Activated CD4-positive, CD25-positive, alpha-beta regulatory T cell treated with anti-CD3 and anti-CD28 coated beads, Interleukin-2, amount 50 U/mL, for 24 hours (primary cell): ENCODE measurements around the gene IFRD2.
A peak's percentile ranks its signal among the peaks of the same experiment; 100 is the strongest.
"Not testable (repeated sequence)": the region's sequence is repeated elsewhere in the genome, so short reads cannot be mapped to it uniquely, and the experiment has no call there.

Experiments used
- ATAC-seq, 2 donors: fragments of 150-1000 bp; cut with Tn5 transposase; one replicate each; pipeline ENCODE4 v1.10.0; 2021; ENCODE audit warnings: mild to moderate bottlenecking in 1 of 2, moderate library complexity in 1 of 2

Gene IFRD2

GRCh38 chr3:50279255-50280016, 12.8 kb downstream of the IFRD2 start:
- ATAC-seq = no peak

- peak in 1 of 2 donors; percentile 7 for ATAC-seq
These were observed 13.4 kb downstream of the IFRD2 start, which contains the start of gene LSMEM2 for GRCh38 chr3:50278880-50279224. Gene LSMEM2 (plus strand): TSS chr3:50279087. CDS start chr3:50279114, 27 bp downstream.

DNA sequence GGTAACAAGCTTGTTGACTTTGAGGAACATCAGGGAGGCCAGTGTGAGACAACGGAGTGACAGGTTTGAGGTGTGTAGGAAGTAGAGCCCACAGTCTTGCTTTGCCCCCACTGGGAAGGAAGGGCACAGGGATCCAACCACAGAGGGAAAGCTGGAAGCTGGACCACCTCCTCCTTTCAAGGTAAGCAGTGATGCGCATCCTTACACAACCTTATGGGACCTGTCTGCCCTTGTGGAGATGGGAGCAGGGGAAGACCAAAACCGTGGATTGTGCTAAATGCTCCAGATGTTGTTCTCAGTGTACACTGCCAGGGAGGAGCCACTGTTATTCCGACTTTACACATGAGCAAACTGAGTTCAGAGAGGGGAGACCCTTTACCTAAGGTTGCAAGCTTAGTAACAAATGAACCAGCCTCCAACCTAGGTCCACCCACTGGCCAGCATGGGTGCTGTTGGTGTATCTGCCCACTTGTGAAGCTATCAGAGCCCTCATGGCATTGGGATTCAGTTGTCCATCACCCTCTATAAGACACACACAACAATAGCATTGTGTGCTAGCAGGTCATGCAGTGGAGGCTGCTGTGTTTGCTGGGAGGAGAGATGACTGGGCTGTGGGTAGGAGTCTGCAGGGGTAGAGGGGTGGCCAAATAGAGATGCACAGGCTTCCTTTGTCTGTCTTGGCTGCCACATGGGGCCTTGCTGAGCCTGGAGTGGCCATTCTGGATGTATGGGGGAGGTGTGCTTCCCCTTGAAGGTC, 13.9 kb downstream of the IFRD2 start:
- ATAC-seq = peak in 1 of 2 donors; percentile 19

GRCh38 chr3:50276762-50277101, 15.5 kb downstream of the IFRD2 start:
- no peak for ATAC-seq

DNA sequence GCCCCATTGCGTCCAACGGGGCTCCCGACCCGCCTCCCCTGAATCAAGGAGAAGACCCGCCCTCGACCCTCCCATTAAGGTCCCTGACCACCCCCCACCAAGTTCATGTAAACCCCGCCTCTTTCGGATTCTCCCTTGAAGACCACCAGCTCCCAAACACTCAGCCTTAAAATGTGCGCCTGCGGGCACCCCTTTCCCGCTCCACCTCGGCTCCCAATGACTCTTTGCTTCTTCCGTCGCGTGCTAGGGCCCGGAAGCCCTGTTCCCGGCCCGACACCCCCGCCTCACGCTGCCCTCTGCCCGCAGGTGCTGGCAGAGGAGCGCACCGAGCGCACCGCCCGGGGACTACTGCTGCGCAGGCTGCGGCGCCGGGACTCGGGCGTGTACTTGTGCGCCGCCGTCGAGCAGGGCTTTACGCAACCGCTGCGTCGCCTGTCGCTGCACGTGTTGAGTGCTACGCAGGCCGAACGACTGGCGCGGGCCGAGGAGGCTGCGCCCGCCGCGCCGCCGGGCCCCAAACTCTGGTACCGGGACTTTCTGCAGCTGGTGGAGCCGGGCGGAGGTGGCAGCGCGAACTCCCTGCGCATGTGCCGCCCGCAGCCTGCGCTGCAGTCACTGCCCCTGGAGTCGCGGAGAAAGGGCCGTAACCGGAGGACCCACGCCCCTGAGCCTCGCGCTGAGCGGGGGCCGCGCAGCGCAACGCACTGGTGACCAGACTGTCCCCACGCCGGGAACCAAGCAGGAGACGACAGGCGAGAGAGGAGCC, 16.1 kb downstream of the IFRD2 start:
- ATAC-seq = no peak

DNA sequence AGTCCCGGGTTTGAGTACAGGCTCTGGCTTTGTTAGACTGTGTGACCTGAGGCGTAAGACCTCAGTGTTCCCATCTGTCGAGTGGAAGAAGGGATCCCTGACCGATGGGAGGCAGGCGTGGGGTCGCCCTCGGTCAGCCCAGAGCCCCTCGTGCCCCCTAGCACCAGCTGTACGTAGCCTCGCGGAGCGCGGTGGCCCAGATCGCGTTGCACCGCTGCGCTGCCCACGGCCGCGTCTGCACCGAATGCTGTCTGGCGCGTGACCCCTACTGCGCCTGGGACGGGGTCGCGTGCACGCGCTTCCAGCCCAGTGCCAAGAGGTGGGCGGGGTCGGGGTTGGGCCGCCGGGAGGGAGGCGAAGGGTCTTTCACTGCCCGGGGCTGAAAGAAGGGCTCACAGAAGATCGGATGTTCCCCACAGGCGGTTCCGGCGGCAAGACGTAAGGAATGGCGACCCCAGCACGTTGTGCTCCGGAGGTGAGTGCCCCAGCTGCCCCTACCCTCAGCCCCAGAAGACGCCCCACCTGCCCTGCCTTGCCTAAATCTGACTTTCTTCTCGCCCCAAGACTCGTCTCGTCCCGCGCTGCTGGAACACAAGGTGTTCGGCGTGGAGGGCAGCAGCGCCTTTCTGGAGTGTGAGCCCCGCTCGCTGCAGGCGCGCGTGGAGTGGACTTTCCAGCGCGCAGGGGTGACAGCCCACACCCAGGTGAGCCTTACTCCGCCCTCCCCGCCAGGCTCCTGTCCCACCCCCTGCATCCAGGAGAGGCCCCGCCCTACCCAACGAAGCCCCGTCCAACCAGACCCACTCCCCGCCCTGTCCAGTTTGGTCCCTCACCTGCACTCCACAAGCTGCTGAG, 16.9 kb downstream of the IFRD2 start:
- ATAC-seq = no peak

- peak in 1 of 2 donors; percentile 22 for ATAC-seq
These were observed 17.7 kb downstream of the IFRD2 start for GRCh38 chr3:50274371-50275104.

GRCh38 chr3:50273689-50274065, 18.6 kb downstream of the IFRD2 start:
- ATAC-seq = no peak

GRCh38 chr3:50272911-50273688, 19.1 kb downstream of the IFRD2 start:
- peak; percentile 94 to 96 for ATAC-seq

- ATAC-seq = not testable (repeated sequence)
These were observed 19.7 kb downstream of the IFRD2 start for GRCh38 chr3:50272538-50272910.

- ATAC-seq = no peak
These were observed 20.8 kb downstream of the IFRD2 start for GRCh38 chr3:50271314-50271936.

DNA sequence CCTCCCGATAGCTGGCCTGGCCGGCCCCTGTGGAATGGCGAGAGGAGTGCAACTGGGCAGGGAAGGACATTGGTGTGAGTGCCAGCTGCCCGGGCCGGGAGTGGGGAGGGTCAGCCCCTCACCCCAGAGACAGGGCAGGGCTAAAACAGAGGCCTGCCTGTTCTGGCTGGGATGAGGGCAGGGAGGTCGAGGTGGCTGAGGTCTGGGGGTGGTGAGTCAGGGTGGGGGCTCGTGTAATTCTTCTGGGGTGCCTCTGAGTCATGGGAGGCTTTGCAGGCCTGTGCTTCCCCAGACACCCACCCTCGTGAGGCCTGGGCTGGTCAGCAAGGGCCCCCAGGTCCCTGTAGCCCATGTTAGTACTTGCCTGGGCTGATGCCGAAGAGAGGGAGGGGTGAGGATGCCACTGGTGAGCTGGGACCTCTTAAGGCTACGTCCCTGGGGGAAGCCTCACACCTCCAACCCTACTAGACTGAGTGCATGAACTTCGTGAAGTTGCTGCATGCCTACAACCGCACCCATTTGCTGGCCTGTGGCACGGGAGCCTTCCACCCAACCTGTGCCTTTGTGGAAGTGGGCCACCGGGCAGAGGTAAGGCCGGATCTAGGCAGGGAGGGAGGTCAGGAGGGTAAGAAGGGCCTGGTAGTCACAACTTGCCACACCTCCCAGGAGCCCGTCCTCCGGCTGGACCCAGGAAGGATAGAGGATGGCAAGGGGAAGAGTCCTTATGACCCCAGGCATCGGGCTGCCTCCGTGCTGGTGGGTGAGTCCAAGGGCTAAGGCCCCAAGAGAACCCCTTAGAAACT, 21.6 kb downstream of the IFRD2 start:
- no peak for ATAC-seq

- ATAC-seq = no peak
These were observed 22.2 kb downstream of the IFRD2 start for GRCh38 chr3:50269977-50270413.

DNA sequence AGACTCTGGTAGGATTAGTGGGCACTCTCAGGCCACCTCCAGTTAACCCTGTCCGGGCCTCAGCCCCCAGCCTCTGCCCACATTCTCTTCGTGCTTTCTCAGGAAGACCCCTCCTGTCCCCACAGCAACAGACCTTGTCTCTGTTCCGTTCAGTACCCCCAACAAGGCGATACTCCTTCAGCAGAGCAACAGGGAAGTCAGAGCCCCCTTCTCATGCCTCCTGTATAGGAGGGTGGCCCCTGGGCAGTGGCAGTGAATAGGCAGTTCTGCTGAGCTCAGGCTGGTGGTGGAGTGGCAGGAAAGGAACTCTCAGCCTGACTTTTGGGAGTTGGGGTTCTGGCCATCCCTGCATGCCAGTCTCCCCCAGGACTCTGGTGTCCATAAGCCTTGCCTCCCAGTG, 22.8 kb downstream of the IFRD2 start:
- ATAC-seq = no peak

DNA sequence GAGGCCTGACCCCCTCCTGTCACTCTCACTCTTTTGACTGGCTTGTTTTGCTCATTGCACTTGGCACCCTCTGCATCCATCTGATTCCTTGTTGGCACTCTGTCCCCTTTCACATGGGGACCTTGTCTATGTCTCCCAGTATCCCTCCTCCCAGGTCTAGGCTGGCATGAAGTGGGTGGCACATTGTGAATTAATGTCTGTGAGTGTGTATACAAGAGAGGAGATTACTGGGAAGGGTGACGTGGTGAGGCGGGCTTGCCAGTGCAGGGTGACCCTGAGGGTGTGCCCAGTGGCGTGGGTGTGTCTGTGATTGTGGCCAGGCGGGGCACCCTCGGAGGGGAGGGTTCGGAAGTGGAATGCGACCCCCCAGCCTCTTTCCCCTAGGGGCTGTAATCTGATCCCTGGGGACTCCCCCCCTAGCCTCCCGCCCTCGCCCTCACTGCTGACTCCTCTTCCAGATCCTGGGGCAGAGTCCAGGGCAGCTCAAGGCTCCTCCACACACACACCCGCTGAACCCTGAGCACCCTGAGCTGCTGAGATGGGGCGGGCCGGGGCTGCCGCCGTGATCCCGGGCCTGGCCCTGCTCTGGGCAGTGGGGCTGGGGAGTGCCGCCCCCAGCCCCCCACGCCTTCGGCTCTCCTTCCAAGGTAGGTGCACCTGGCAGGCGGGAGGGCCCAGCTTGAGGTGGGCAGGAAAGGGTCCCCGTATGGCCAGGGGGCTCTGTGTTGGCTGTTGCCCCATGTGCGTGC, 23.4 kb downstream of the IFRD2 start, which contains the start of gene SEMA3B:
Gene SEMA3B (plus strand): TSS at position 445 of the 749 bp plus-strand sequence. CDS start 94 bp downstream, at position 539.
- ATAC-seq = no peak

DNA sequence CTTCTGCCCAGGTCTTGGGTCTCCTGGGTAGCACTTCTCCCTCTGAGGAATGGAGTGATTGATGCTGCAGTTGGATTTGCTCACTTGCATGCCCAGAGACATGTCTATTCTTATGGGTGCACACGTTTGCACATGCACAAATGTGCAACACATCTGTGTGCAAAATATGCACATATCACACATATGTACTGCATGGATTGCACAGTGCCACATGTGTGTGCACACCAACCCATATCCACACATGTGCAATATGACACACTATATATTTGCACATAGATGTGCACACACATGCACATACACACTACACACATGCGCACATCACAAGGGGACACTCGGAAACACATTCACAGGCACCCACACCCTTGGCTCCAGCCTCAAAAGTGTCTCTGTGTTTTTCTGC, 24.0 kb downstream of the IFRD2 start:
- ATAC-seq = no peak

- no peak for ATAC-seq
These were observed 24.8 kb downstream of the IFRD2 start for GRCh38 chr3:50267280-50267913.

GRCh38 chr3:50266836-50267235, 25.4 kb downstream of the IFRD2 start:
- ATAC-seq = no peak
